Keratinocyte (primary cell): Measurements from ENCODE around the gene KIAA0930.

ENCODE experiments used
- EZH2 ChIP-seq: IDR thresholded peaks from one replicate; pipeline ENCODE4 v1.6.1; 2012; ENCODE audit warnings: inconsistent platforms, mild to moderate bottlenecking, low read length, moderate library complexity
- TF ChIP-seq, protein P1 (sequence below), 3 experiments: IDR thresholded peaks in 1 of 3; conservative IDR thresholded peaks in 1 of 3; optimal IDR thresholded peaks in 1 of 3; 2 replicates in 2 of 3; 3 replicates in 1 of 3; pipeline versions ENCODE3 to v1.5.1; 2011; ENCODE audit warnings: low read length in 3 of 3, mild to moderate bottlenecking in 3 of 3, moderate library complexity in 2 of 3, control low read depth in 1 of 3, inconsistent platforms in 1 of 3; ENCODE audit not compliant: insufficient read depth in 2 of 3; ENCODE audit errors: extremely low read depth in 1 of 3

GRCh38 chr22:45210174-45210573, 30.5 kb downstream of the KIAA0930 start:
- no peak for TF ChIP-seq EZH2
- TF ChIP-seq, protein P1, sequence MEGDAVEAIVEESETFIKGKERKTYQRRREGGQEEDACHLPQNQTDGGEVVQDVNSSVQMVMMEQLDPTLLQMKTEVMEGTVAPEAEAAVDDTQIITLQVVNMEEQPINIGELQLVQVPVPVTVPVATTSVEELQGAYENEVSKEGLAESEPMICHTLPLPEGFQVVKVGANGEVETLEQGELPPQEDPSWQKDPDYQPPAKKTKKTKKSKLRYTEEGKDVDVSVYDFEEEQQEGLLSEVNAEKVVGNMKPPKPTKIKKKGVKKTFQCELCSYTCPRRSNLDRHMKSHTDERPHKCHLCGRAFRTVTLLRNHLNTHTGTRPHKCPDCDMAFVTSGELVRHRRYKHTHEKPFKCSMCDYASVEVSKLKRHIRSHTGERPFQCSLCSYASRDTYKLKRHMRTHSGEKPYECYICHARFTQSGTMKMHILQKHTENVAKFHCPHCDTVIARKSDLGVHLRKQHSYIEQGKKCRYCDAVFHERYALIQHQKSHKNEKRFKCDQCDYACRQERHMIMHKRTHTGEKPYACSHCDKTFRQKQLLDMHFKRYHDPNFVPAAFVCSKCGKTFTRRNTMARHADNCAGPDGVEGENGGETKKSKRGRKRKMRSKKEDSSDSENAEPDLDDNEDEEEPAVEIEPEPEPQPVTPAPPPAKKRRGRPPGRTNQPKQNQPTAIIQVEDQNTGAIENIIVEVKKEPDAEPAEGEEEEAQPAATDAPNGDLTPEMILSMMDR (optimal IDR thresholded peaks at IDR 0.05 in 1 of 3, IDR thresholded peaks at IDR 0.05 in 1 of 3, conservative IDR thresholded peaks at IDR 0.05 in 1 of 3; ENCODE audit: extremely low read depth in 1 of 3, insufficient read depth in 2 of 3, low read length in 3 of 3), result no peak
